AG09309 (cell line): ENCODE results near the gene FBXO44.
A peak's percentile ranks its signal among the peaks of the same experiment; 100 is the strongest.

Experiments used
- DNase-seq: peaks from one replicate; pipeline ENCODE4 v3.0.0-alpha.2; 2010; ENCODE audit warnings: low read depth
- H3K4me3 ChIP-seq: 2 replicates; pipeline ENCODE4 v1.5.1; 2011; ENCODE audit warnings: mild to moderate bottlenecking, low read depth, low read length, moderate library complexity; ENCODE audit not compliant: control insufficient read depth
- CTCF ChIP-seq: IDR thresholded peaks from 2 replicates; pipeline ENCODE4 v1.5.1; 2011; ENCODE audit warnings: mild to moderate bottlenecking, low read depth, low read length, inconsistent platforms; ENCODE audit not compliant: insufficient read depth, control insufficient read depth; ENCODE audit errors: missing control alignments

Gene FBXO44

GRCh38 chr1:11675325-11675724, 20.6 kb downstream of the FBXO44 start:
- no peak for DNase-seq
- no peak for TF ChIP-seq CTCF
- no peak overlapping the region for H3K4me3 ChIP-seq

GRCh38 chr1:11676386-11677103, 21.9 kb downstream of the FBXO44 start:
- no peak for DNase-seq
- no peak overlapping the region for H3K4me3 ChIP-seq
- TF ChIP-seq CTCF, result no peak

GRCh38 chr1:11678442-11678841, 23.8 kb downstream of the FBXO44 start:
- no peak for DNase-seq
- H3K4me3 ChIP-seq, result no peak overlapping the region
- TF ChIP-seq CTCF, result no peak

GRCh38 chr1:11680270-11681070, 25.8 kb downstream of the FBXO44 start:
- no peak for DNase-seq
- no peak for TF ChIP-seq CTCF
- peak overlapping the region; percentile 98 for H3K4me3 ChIP-seq

GRCh38 chr1:11681071-11681771, 26.5 kb downstream of the FBXO44 start, which contains the start of gene MAD2L2:
MAD2L2 (minus strand) TSS chr1:11681148; CDS start chr1:11680601, 547 bp downstream.
- peak within 1 kb of the TSS; percentile 98 for H3K4me3 ChIP-seq
- DNase-seq, result peak; percentile 31
- no peak for TF ChIP-seq CTCF

- TF ChIP-seq CTCF, result no peak
- DNase-seq, result no peak
- H3K4me3 ChIP-seq, result no peak overlapping the region
These were observed 27.7 kb downstream of the FBXO44 start for GRCh38 chr1:11682287-11682771.
